Thymus (tissue), 11 donors: ENCODE results near the gene FGF9. TPM values are rescaled to one million over a fixed set of nuclear protein-coding genes. Genes with fewer than 3 reads are reported as not detected.

Experiments
- DNase-seq, 9 donors: peaks; one replicate each; pipeline ENCODE4 v3.0.0-alpha.2; 2013; ENCODE audit warnings: low spot score in 9 of 9, low read depth in 6 of 9, missing footprints in 1 of 9
- H3K27ac ChIP-seq, 2 donors: one replicate each; pipeline ENCODE4 v1.5.1; 2013; ENCODE audit warnings: control low read depth in 1 of 2, low read depth in 1 of 2, low read length in 1 of 2, mild to moderate bottlenecking in 1 of 2, moderate library complexity in 1 of 2
- H3K27me3 ChIP-seq, 2 donors: one replicate each; pipeline ENCODE4 v1.5.1; 2013; ENCODE audit warnings: low read length in 1 of 2; ENCODE audit not compliant: control insufficient read depth in 2 of 2, insufficient read depth in 1 of 2
- H3K36me3 ChIP-seq, 2 donors: one replicate each; pipeline ENCODE4 v1.5.1; 2013; ENCODE audit warnings: low read length in 1 of 2, mild to moderate bottlenecking in 1 of 2, moderate library complexity in 1 of 2; ENCODE audit not compliant: control insufficient read depth in 2 of 2, insufficient read depth in 2 of 2
- H3K4me1 ChIP-seq, 2 donors: one replicate each; pipeline ENCODE4 v1.5.1; 2013; ENCODE audit warnings: low read length in 2 of 2; ENCODE audit not compliant: control insufficient read depth in 2 of 2, insufficient read depth in 2 of 2
- H3K4me3 ChIP-seq, 2 donors: one replicate each; pipeline ENCODE4 v1.5.1; 2013; ENCODE audit warnings: low read length in 2 of 2, control low read depth in 1 of 2, mild to moderate bottlenecking in 1 of 2
- H3K9me3 ChIP-seq, 2 donors: one replicate each; pipeline ENCODE4 v1.5.1; 2013; ENCODE audit warnings: low read length in 1 of 2, mild to moderate bottlenecking in 1 of 2; ENCODE audit not compliant: control insufficient read depth in 2 of 2, insufficient read depth in 1 of 2
- WGBS: extraction: QIAGEN DNeasy Blood & Tissue Kit; methylation state at CpG from one replicate; pipeline ENCODE4 v1.1.7; 2013; 5-methylcytosine and 5-hydroxymethylcytosine counted together
- polyA plus RNA-seq: library from polyadenylated mRNA; stranded (reverse); fragments of 200-250 nt; gene quantifications from one replicate; pipeline ENCODE4 v1.2.3, GENCODE V29; 2013
- total RNA-seq: library from RNA; stranded (reverse); fragments of 120-200 nt; gene quantifications from one replicate; pipeline ENCODE4 v1.2.4, GENCODE V29; 2013
- donor health status: healthy.

Gene FGF9
- total and polyA plus RNA-seq, 2 donors: 0.28 to 0.66 TPM

DNA sequence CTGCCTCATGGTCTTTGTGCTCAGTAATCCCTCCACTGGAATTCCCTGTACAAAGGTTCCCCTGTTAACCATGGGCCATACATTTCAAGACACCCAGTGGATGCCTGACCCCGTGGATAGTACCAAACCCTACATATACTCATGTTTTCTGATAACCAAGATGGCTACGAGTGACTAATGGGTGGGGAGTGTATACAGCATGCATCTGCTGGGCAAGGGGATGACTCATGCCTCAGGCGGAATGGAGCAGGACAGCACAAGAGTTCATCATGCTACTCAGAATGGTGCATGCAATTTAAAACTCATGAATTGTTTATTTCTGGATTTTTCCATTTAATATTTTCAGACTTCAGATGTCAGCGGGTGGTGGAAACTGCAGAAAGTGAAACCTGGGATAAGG is 13.3 kb upstream of the FGF9 start:
- Histone ChIP-seq H3K4me1 (no peaks in the 10 kb centered on the region), H3K27ac (no peak overlapping the region), H3K27me3 (no peaks in the 10 kb centered on the region), H3K9me3 (no peaks in the 10 kb centered on the region), H3K4me3 (no peak overlapping the region), H3K36me3 (no peaks in the 10 kb centered on the region)
- no peak for DNase-seq
- WGBS: 89% methylated on average over 4 of the region's 4 CpGs

DNA sequence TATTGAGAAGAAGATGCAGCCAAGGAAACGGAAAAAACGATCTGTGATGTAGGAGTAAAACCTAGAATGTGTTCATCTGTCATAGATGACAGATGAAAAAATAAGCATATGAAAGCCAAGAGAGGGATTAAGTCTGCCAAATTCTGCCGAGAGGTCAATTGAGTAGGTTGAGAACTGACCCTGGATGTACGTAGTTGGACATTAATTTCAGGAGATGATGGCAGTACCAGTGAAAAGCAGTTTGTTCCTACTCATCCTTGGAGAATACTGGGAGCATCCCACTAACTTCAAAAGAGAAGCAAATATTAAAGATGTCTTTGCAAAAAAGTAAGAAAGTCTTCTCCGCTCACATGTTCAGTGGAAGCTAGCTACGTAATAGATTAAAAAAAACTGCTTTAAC is 11.8 kb upstream of the FGF9 start:
- DNase-seq: no peak
- no peak overlapping the region for H3K27ac ChIP-seq
- H3K36me3 ChIP-seq: no peaks in the 10 kb centered on the region
- WGBS: 86% methylated on average over 6 of the region's 6 CpGs
- no peak overlapping the region for H3K4me3 ChIP-seq
- no peaks in the 10 kb centered on the region for H3K4me1 ChIP-seq
- H3K9me3 ChIP-seq: no peaks in the 10 kb centered on the region
- no peaks in the 10 kb centered on the region for H3K27me3 ChIP-seq

DNA sequence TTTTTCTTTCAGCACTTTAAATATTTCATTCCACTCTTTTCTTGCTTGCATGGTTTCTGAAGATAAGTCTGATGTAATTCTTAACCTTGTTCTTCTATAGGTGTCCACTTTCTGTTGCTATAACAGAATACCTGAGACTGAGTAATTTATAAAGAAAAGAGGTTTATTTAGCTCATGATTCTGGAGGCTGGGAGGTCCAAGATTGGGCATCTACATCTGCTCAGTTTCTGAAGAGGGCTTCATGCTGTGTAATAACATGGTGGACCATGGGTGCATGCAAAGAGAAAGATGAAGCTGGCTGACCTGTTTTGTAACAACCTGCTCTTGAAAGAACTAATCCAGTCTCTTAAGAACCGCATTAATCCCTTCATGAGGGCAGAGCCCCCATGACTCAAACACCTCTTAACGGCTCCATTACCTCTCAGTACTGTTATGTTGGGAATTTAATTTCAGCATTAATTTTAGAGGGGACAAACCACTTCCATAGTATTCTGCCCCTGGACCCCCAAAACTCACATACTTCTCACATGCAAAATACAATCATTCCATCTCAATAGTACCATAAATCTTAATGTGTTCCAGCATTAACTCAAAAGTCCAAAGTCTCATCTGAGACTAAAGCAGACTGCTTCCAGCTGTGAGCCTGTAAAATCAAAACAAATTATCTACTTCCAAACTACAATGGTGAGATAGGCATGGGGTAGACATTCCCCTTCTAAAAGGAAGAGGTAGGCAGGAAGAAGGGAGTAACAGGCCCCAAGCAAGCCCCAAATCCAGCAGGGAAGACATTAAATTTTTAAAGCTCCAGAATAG is 9.6 kb upstream of the FGF9 start:
- 97% methylated on average over 2 of the region's 2 CpGs for WGBS

DNA sequence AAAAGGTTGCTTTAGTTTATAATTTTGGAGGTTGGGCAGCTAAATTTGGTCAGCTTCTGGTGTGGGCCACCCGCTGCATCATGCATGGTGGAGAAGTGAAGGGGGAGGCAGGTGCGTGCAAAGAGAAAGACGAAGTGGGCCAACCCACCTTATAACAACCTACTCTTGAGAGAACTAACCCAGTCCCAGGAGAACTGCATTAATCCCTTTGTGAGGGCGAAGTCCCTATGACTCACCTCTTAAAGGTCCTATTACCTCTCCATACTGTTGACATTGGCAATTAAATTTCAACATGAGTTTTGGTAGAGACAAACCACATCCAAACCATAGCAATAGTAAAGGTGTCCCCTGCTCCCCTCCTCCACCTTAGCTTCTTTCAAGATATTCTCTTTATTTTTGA is 7.7 kb upstream of the FGF9 start:
- Histone ChIP-seq H3K9me3 (no peaks in the 10 kb centered on the region), H3K27ac (no peak overlapping the region), H3K27me3 (peaks cover 8 to 10% of the 10 kb centered on the region in 2 donors), H3K36me3 (no peaks in the 10 kb centered on the region), H3K4me3 (no peak overlapping the region), H3K4me1 (no peaks in the 10 kb centered on the region)
- no peak for DNase-seq
- 96% methylated on average over 4 of the region's 4 CpGs for WGBS

More for the DNA sequence above, 9.6 kb upstream of the FGF9 start:
- no peaks in the 10 kb centered on the region for H3K4me1 ChIP-seq
- no peaks in the 10 kb centered on the region for H3K27me3 ChIP-seq
- H3K4me3 ChIP-seq: no peak overlapping the region
- H3K9me3 ChIP-seq: no peaks in the 10 kb centered on the region
- DNase-seq: no peak
- H3K27ac ChIP-seq: no peak overlapping the region
- H3K36me3 ChIP-seq: no peaks in the 10 kb centered on the region

DNA sequence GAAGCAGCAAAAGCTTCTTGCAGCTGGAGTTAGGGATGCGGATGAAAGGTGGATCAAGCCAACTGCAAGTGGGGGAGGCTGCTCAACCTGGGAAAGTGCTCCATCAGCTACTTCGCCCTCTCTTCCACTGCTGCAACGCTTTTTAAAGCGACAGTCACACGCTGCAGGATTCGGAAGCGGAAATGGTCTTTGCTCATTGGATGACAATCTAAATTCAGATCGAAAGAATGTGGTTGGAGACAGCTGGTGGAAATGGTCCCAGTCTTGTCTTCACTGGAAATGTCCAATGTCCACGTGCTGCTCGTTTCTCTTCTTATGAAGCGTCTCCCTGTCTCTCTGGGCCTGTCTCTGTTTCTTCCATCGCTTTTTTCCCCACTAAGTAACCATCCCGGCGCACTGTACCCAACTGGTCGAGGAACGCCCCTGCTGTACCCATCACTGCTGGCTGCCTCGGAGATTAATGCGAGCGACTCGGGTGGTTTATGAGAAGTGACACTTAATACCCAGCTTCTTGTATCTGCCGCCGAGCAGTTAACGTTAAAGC is 2.1 kb upstream of the FGF9 start:
- DNase-seq: peak in 2 of 9 donors; percentile 18 to 37
- Histone ChIP-seq H3K27ac (no peak overlapping the region), H3K27me3 (peaks cover 58 to 64% of the 10 kb centered on the region in 2 donors), H3K4me1 (peaks cover 19 to 42% of the 10 kb centered on the region in 2 donors), H3K36me3 (no peaks in the 10 kb centered on the region), H3K4me3 (peak overlapping the region; percentile 34 to 61), H3K9me3 (no peaks in the 10 kb centered on the region)
- 7% methylated on average over 23 of the region's 23 CpGs for WGBS

DNA sequence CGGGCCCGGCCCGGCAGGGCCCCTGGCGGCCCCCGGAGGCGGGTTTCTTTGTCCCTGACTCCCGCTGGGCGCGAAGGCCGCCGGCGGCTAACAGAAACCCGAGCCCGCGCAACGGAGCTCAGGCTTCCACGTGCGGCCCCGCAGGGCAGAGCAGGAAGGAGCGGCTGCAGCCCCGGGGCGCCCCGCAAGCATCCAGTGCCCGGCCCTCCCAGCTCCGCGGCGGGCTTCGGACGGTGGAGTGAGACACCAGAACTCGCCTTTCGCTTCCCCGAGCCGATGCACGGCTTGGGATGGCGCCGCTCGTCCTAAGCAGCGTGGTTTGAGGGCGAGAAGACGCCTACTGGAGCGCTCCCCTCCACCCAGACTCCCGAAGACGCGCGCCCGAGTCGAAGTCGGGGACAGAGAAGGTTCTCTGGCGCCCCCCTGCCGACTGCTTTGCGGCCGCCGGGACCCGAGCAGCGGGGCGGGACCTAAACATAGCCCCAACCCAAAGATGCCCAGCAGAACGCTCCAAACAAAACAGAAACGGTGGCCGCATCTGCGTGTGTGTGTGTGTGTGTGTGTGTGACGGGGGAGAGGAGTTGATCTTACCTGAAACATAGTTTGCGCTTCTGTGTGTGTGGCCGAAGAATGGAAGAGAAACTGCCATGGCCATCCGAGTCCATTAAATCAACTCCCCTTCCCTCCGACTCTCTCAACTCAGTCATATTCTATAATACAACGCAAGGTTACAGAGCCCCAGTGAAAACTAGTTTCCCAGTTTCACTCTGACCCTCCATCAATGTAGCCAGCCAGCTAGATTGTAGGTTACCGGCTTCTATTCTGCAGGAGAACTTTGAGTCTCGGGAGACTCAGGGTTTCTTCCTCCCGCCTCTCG is 629 bp upstream of the FGF9 start:
- Histone ChIP-seq H3K36me3 (no peaks in the 10 kb centered on the region), H3K4me1 (peaks cover 28 to 52% of the 10 kb centered on the region in 2 donors), H3K27ac (no peak overlapping the region), H3K9me3 (no peaks in the 10 kb centered on the region), H3K4me3 (peak overlapping the region; percentile 41 to 61), H3K27me3 (peaks cover 69 to 79% of the 10 kb centered on the region in 2 donors)
- WGBS: under 1% methylated on average over 70 of the region's 70 CpGs
- peak in 3 of 9 donors; percentile 37 to 73 (median 52) for DNase-seq

DNA sequence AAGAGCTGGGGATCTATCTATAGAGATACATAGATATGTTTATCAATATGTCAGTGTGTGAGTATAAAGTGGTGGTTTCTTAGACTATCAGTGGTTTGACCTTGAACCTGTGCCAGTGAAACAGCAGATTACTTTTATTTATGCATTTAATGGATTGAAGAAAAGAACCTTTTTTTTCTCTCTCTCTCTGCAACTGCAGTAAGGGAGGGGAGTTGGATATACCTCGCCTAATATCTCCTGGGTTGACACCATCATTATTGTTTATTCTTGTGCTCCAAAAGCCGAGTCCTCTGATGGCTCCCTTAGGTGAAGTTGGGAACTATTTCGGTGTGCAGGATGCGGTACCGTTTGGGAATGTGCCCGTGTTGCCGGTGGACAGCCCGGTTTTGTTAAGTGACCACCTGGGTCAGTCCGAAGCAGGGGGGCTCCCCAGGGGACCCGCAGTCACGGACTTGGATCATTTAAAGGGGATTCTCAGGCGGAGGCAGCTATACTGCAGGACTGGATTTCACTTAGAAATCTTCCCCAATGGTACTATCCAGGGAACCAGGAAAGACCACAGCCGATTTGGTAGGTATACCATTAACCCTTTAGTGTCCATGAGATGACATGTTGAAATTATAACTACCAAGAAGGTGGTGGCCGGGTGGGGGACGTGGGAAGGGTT is 880 bp downstream of the FGF9 start:
- peak in 1 of 9 donors; percentile 9 for DNase-seq
- Histone ChIP-seq H3K4me3 (no peak overlapping the region), H3K4me1 (peaks cover 33 to 57% of the 10 kb centered on the region in 2 donors), H3K36me3 (no peaks in the 10 kb centered on the region), H3K27me3 (peaks cover 82 to 93% of the 10 kb centered on the region in 2 donors), H3K9me3 (peaks cover 0 to 4% of the 10 kb centered on the region in 2 donors), H3K27ac (no peak overlapping the region)
- 4% methylated on average over 15 of the region's 15 CpGs for WGBS

DNA sequence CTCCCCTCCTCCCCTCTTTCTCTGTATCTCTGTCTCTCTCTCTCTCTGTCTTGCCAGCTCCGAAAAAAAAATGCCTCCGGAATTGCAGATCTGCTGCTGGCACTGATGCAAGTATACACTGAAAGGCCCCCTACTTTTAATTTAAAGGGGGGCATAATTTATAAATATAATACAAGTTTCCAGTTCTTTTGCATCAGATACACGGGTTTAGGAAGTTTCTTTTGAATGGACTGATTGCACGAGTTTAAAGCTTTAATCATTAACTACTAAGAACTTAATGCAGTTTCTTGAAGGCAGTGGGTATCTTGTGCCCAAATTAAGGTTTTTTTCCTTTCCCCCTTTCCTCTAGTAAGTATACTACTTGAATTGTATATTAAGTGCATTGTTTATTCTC is 1.4 kb downstream of the FGF9 start:
- no peak overlapping the region for H3K4me3 ChIP-seq
- peaks cover 0 to 4% of the 10 kb centered on the region in 2 donors for H3K9me3 ChIP-seq
- no peak for DNase-seq
- peaks cover 83 to 97% of the 10 kb centered on the region in 2 donors for H3K27me3 ChIP-seq
- H3K36me3 ChIP-seq: no peaks in the 10 kb centered on the region
- H3K27ac ChIP-seq: no peak overlapping the region
- peaks cover 33 to 57% of the 10 kb centered on the region in 2 donors for H3K4me1 ChIP-seq
- WGBS: 4% methylated on average over 4 of the region's 4 CpGs
